Umbilical cord (tissue), 2 donors: ENCODE measurements around the gene RASGEF1C. TPM values are rescaled to one million over a fixed set of nuclear protein-coding genes. Genes with fewer than 3 reads are reported as not detected.
"Not testable (repeated sequence)": the region's sequence is repeated elsewhere in the genome, so short reads cannot be mapped to it uniquely, and the experiment has no call there.

Source experiments
- DNase-seq: peaks from one replicate; pipeline ENCODE4 v3.0.0-alpha.2; 2015; ENCODE audit warnings: low spot score
- total RNA-seq: library from RNA; depleted of rRNA; stranded (reverse); fragments of >200 nt; gene quantifications from one replicate; pipeline ENCODE4 v1.2.3, GENCODE V29; 2014; ENCODE audit warnings: low replicate concordance; ENCODE audit not compliant: insufficient read depth

RASGEF1C gene
- total RNA-seq, 1 donor from 2014 or later, result 5.8 TPM

DNA sequence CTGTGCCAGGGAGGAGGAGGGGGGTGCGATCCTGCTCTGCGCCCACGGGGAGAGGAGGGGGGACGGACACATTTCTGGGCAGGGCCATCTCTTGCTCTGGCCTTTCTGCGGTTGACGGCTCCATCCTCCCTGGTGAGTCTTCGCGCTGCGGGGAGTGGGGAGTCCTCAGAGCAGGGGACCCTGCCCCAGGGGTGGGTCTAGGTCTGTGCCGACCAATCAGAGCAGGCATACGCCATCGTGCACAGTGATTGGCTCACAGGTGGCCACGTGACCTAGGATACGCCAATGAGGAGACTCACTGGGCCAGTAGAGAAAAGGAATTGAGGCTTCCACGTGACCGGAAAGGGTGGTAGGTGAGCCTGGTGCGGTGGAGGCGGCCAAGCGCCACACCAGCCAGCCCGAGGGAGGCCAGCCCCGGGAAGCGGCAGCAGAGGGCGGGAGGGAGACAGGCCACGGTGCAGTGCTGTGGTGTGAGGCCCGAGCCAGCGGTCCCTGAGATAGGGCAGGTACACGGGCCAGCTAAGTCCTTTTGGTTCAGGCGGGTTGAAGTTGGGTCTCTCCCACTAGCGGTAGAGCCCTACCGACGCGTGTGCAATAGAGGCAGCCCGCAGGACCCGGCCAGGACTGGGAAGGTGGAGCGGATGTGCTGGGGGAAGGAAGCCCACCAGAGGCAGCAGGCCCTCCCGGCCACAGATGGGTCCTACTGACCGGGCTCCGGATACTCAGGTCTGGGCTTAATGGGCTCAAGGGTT lies 72.2 kb downstream of the RASGEF1C start:
- no peak for DNase-seq

- no peak for DNase-seq
Observed at GRCh38 chr5:180135967-180136629, 72.9 kb downstream of the RASGEF1C start.

DNA sequence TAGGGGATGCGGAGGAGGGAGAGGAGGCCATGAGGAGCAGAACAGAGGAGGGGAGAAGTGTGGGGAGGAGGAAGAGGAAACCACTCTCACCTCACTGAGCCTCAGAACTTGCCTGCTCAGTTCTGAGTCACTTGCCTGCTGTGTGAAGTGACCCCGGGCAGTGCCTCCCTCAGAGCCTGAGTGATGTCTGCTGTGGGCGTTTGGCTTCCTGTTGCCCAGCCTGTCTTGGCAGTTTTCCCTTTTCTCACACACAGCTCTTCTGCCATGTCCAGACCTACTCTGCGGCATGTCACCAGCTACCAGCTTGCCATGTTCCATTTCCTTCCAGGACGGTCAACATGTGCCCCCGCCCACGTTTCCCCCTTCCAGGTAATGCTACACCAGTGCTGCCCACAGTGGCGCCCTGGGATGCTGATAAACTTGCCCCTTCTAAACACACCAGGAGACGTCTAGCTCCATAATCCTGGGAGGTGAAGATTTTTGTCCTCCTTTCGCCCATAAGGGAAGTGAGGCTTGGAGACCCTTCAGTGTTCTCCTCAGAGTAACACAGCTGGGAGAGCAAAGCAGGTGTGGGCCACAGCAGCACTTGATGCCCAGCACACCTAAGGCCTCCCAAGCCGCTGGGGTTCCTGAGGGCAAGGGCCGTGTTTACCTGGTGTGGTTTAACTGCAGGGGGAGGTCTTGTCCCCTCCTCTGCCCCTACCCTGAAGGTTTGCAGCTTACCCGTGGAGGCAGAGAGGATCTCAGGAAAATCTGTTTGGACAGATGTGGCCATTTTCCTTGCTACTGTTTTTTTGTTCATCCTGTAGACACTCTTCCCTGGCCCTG lies 73.7 kb downstream of the RASGEF1C start:
- DNase-seq, result peak; percentile 13

DNA sequence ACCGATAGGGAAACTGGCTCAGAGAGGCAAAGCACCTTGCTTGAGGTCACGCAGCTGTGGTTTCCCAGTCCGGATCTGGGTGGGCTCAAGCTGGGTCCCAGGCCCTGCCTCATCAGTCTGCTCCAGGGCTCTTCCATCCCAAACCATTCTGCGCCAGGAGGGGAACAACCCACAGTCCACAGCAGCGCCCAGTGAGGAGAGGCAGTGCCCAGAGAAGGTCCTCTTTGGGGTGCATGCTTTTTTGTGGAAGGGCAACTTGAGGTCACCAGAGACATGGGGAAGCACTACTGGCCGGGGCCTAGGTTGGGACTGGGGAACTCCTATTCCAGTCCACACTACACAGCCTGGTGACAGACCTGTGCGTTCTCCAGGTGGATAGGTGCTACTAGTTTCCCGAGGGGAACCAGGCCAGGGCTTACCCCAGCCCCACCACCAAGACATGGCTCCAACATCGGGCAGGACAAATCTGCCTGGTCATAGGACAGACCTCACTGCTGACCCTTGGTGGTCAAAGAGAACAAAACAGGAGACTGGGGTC lies 75.0 kb downstream of the RASGEF1C start:
- DNase-seq, result no peak

GRCh38 chr5:180133551-180133950 lies 75.5 kb downstream of the RASGEF1C start:
- DNase-seq, result no peak

- no peak for DNase-seq
Observed at GRCh38 chr5:180133060-180133459, 76.0 kb downstream of the RASGEF1C start.

GRCh38 chr5:180130876-180131740 lies 77.9 kb downstream of the RASGEF1C start:
- no peak for DNase-seq

DNA sequence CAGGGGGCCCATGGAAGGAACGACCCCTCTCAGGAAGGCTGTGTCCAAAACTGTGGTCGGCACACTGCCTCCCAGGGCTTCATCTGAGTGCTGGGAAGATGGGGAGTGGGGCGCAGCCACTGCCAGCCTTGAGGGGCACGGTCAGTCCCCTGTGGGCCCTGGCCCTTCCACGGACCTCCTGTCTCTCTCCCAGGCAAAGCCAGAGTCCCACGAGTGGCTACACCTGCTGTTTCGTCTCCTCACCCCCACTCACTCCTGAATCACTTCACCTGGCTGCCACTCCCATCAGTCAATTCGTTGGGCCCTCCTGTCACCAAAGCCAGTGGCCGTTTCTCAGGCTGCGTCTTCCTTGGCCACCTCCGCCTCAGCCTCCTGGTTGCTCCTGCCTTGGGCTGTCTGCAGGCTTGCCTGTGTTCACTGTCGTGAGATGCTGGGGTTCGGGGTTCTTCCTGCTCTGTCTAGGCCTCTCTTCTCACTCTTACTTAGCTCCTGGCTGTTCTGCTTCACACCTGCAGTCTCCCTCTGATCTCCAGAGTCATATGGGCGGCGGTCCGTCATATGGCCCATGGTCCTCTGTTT lies 78.6 kb downstream of the RASGEF1C start:
- DNase-seq, result no peak

GRCh38 chr5:180129291-180130190 lies 79.5 kb downstream of the RASGEF1C start:
- no peak for DNase-seq

- no peak for DNase-seq
Observed at GRCh38 chr5:180128671-180129261, 80.2 kb downstream of the RASGEF1C start.

GRCh38 chr5:180127682-180128670 lies 81.0 kb downstream of the RASGEF1C start:
- DNase-seq, result no peak

GRCh38 chr5:180126716-180127681 lies 82.0 kb downstream of the RASGEF1C start:
- DNase-seq, result no peak

DNA sequence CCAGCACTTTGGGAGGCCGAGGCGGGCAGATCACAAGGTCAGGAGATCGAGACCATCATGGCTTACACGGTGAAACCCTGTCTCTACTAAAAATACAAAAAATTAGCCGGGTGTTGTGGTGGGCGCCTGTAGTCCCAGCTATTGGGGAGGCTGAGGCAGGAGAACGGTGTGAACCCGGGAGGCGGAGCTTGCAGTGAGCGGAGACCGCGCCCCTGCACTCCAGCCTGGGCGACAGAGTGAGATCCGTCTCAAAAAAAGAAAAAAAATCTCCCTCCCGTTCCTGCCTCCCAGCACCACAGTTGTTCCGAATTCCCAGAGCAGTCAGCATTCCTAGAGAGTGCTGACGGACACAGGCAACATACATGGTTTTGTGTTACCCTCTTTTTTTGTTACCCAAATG lies 82.9 kb downstream of the RASGEF1C start:
- not testable (repeated sequence) for DNase-seq

GRCh38 chr5:180124662-180125061 lies 84.3 kb downstream of the RASGEF1C start:
- not testable (repeated sequence) for DNase-seq

GRCh38 chr5:180122875-180123274 lies 86.1 kb downstream of the RASGEF1C start:
- DNase-seq, result no peak

- no peak for DNase-seq
Observed at GRCh38 chr5:180121826-180122413, 87.1 kb downstream of the RASGEF1C start.
